ENCODE results near the gene KRTAP17-1.

The KRTAP17-1 gene

GRCh38 chr17:41301204-41301790, 14.2 kb downstream of the KRTAP17-1 start:
- Histone ChIP-seq H4K8ac (ENCODE audit: low read length) (no peak overlapping the region), H3K9ac (ENCODE audit: low read length) (no peak overlapping the region), H3K27ac (ENCODE audit: low read length, poor library complexity, severe bottlenecking) (no peak overlapping the region), H2BK15ac (ENCODE audit: low read depth, poor library complexity, severe bottlenecking) (no peak overlapping the region), H2AK5ac (ENCODE audit: low read length, severe bottlenecking) (no peak overlapping the region), H3K79me1 (replicated peaks; ENCODE audit: low read length, poor library complexity, severe bottlenecking) (no peaks in the 10 kb centered on the region), H3K4me2 (ENCODE audit: low read length, poor library complexity, severe bottlenecking) (no peak overlapping the region), H2BK12ac (ENCODE audit: low read length in 2 of 2) (no peak overlapping the region), H2AFZ (ENCODE audit: low read depth, low read length) (no peak overlapping the region), H3K9me3 (ENCODE audit: control insufficient read depth, low read length) (no peaks in the 10 kb centered on the region), H4K91ac (ENCODE audit: low read length) (no peak overlapping the region), H3K36me3 (ENCODE audit: control insufficient read depth in 1 of 2, insufficient read depth in 2 of 2, low read depth in 1 of 2, low read length in 2 of 2) (no peaks in the 10 kb centered on the region), H3K4me3 (ENCODE audit: insufficient read depth in 1 of 2, low read depth in 1 of 2, low read length in 2 of 2) (no peak overlapping the region), H3K23ac (ENCODE audit: low read length in 2 of 2) (no peak overlapping the region), H2BK5ac (ENCODE audit: low read depth, low read length, poor library complexity, severe bottlenecking) (no peak overlapping the region), H3K4me1 (ENCODE audit: control insufficient read depth, insufficient read depth, low read depth, low read length) (no peaks in the 10 kb centered on the region), H3K4ac (ENCODE audit: low read depth in 1 of 2, low read length in 2 of 2) (no peak overlapping the region), H3K14ac (ENCODE audit: low read length in 2 of 2) (no peak overlapping the region), H2BK120ac (ENCODE audit: low read depth, low read length) (no peak overlapping the region), H3K27me3 (ENCODE audit: control insufficient read depth in 1 of 2, insufficient read depth in 1 of 2, low read length in 2 of 2) (peaks cover 0 to 4% of the 10 kb centered on the region in 2 experiments), H3K18ac (ENCODE audit: low read depth in 1 of 2, low read length in 2 of 2) (no peak overlapping the region)
- WGBS: 74% methylated on average over 5 of the region's 5 CpGs
- DNase-seq: no peak

GRCh38 chr17:41298458-41299135, 16.9 kb downstream of the KRTAP17-1 start:
- no peak overlapping the region for H2AK5ac ChIP-seq (ENCODE audit: low read length, severe bottlenecking)
- H3K23ac ChIP-seq (ENCODE audit: low read length in 2 of 2): no peak overlapping the region
- H4K91ac ChIP-seq (ENCODE audit: low read length): no peak overlapping the region
- no peak overlapping the region for H4K8ac ChIP-seq (ENCODE audit: low read length)
- H3K27ac ChIP-seq (ENCODE audit: low read length, poor library complexity, severe bottlenecking): no peak overlapping the region
- no peak overlapping the region for H3K4me2 ChIP-seq (ENCODE audit: low read length, poor library complexity, severe bottlenecking)
- H3K79me1 ChIP-seq (replicated peaks; ENCODE audit: low read length, poor library complexity, severe bottlenecking): no peaks in the 10 kb centered on the region
- no peaks in the 10 kb centered on the region for H3K27me3 ChIP-seq (ENCODE audit: control insufficient read depth in 1 of 2, insufficient read depth in 1 of 2, low read length in 2 of 2)
- H2AFZ ChIP-seq (ENCODE audit: low read depth, low read length): no peak overlapping the region
- no peak overlapping the region for H2BK5ac ChIP-seq (ENCODE audit: low read depth, low read length, poor library complexity, severe bottlenecking)
- no peak overlapping the region for H2BK120ac ChIP-seq (ENCODE audit: low read depth, low read length)
- H3K4ac ChIP-seq (ENCODE audit: low read depth in 1 of 2, low read length in 2 of 2): no peak overlapping the region
- no peak overlapping the region for H2BK12ac ChIP-seq (ENCODE audit: low read length in 2 of 2)
- WGBS: 78% methylated on average over 15 of the region's 20 CpGs
- no peaks in the 10 kb centered on the region for H3K4me1 ChIP-seq (ENCODE audit: control insufficient read depth, insufficient read depth, low read depth, low read length)
- H3K9me3 ChIP-seq (ENCODE audit: control insufficient read depth, low read length): no peaks in the 10 kb centered on the region
- no peak overlapping the region for H3K9ac ChIP-seq (ENCODE audit: low read length)
- no peak for DNase-seq
- H2BK15ac ChIP-seq (ENCODE audit: low read depth, poor library complexity, severe bottlenecking): no peak overlapping the region
- H3K14ac ChIP-seq (ENCODE audit: low read length in 2 of 2): no peak overlapping the region
- no peak overlapping the region for H3K4me3 ChIP-seq (ENCODE audit: insufficient read depth in 1 of 2, low read depth in 1 of 2, low read length in 2 of 2)
- H3K18ac ChIP-seq (ENCODE audit: low read depth in 1 of 2, low read length in 2 of 2): no peak overlapping the region
- H3K36me3 ChIP-seq (ENCODE audit: control insufficient read depth in 1 of 2, insufficient read depth in 2 of 2, low read depth in 1 of 2, low read length in 2 of 2): no peaks in the 10 kb centered on the region

GRCh38 chr17:41296846-41297245, 18.7 kb downstream of the KRTAP17-1 start:
- Histone ChIP-seq H3K9ac (ENCODE audit: low read length) (no peak overlapping the region), H3K4me2 (ENCODE audit: low read length, poor library complexity, severe bottlenecking) (no peak overlapping the region), H3K23ac (ENCODE audit: low read length in 2 of 2) (no peak overlapping the region), H3K36me3 (ENCODE audit: control insufficient read depth in 1 of 2, insufficient read depth in 2 of 2, low read depth in 1 of 2, low read length in 2 of 2) (no peaks in the 10 kb centered on the region), H4K91ac (ENCODE audit: low read length) (no peak overlapping the region), H2BK12ac (ENCODE audit: low read length in 2 of 2) (no peak overlapping the region), H3K27ac (ENCODE audit: low read length, poor library complexity, severe bottlenecking) (no peak overlapping the region), H3K4me1 (ENCODE audit: control insufficient read depth, insufficient read depth, low read depth, low read length) (no peaks in the 10 kb centered on the region), H2BK5ac (ENCODE audit: low read depth, low read length, poor library complexity, severe bottlenecking) (no peak overlapping the region), H4K8ac (ENCODE audit: low read length) (no peak overlapping the region), H3K4me3 (ENCODE audit: insufficient read depth in 1 of 2, low read depth in 1 of 2, low read length in 2 of 2) (no peak overlapping the region), H3K18ac (ENCODE audit: low read depth in 1 of 2, low read length in 2 of 2) (no peak overlapping the region), H3K14ac (ENCODE audit: low read length in 2 of 2) (no peak overlapping the region), H2AFZ (ENCODE audit: low read depth, low read length) (no peak overlapping the region), H2BK120ac (ENCODE audit: low read depth, low read length) (no peak overlapping the region), H3K27me3 (ENCODE audit: control insufficient read depth in 1 of 2, insufficient read depth in 1 of 2, low read length in 2 of 2) (no peaks in the 10 kb centered on the region), H2AK5ac (ENCODE audit: low read length, severe bottlenecking) (no peak overlapping the region), H3K4ac (ENCODE audit: low read depth in 1 of 2, low read length in 2 of 2) (no peak overlapping the region), H3K9me3 (ENCODE audit: control insufficient read depth, low read length) (no peaks in the 10 kb centered on the region), H2BK15ac (ENCODE audit: low read depth, poor library complexity, severe bottlenecking) (no peak overlapping the region), H3K79me1 (replicated peaks; ENCODE audit: low read length, poor library complexity, severe bottlenecking) (no peaks in the 10 kb centered on the region)
- no peak for DNase-seq
- 100% methylated on average over 1 of the region's 1 CpG for WGBS

- WGBS: 79% methylated on average over 1 of the region's 1 CpG
- no peak overlapping the region for H3K4ac ChIP-seq (ENCODE audit: low read depth in 1 of 2, low read length in 2 of 2)
- no peaks in the 10 kb centered on the region for H3K36me3 ChIP-seq (ENCODE audit: control insufficient read depth in 1 of 2, insufficient read depth in 2 of 2, low read depth in 1 of 2, low read length in 2 of 2)
- H3K79me1 ChIP-seq (replicated peaks; ENCODE audit: low read length, poor library complexity, severe bottlenecking): no peaks in the 10 kb centered on the region
- no peak overlapping the region for H3K4me3 ChIP-seq (ENCODE audit: insufficient read depth in 1 of 2, low read depth in 1 of 2, low read length in 2 of 2)
- H2BK12ac ChIP-seq (ENCODE audit: low read length in 2 of 2): no peak overlapping the region
- H3K9me3 ChIP-seq (ENCODE audit: control insufficient read depth, low read length): no peaks in the 10 kb centered on the region
- H3K4me1 ChIP-seq (ENCODE audit: control insufficient read depth, insufficient read depth, low read depth, low read length): no peaks in the 10 kb centered on the region
- no peaks in the 10 kb centered on the region for H3K27me3 ChIP-seq (ENCODE audit: control insufficient read depth in 1 of 2, insufficient read depth in 1 of 2, low read length in 2 of 2)
- H4K91ac ChIP-seq (ENCODE audit: low read length): no peak overlapping the region
- no peak overlapping the region for H3K14ac ChIP-seq (ENCODE audit: low read length in 2 of 2)
- H2BK5ac ChIP-seq (ENCODE audit: low read depth, low read length, poor library complexity, severe bottlenecking): no peak overlapping the region
- H4K8ac ChIP-seq (ENCODE audit: low read length): no peak overlapping the region
- no peak overlapping the region for H3K27ac ChIP-seq (ENCODE audit: low read length, poor library complexity, severe bottlenecking)
- H3K9ac ChIP-seq (ENCODE audit: low read length): no peak overlapping the region
- H2AK5ac ChIP-seq (ENCODE audit: low read length, severe bottlenecking): no peak overlapping the region
- H2AFZ ChIP-seq (ENCODE audit: low read depth, low read length): no peak overlapping the region
- H3K23ac ChIP-seq (ENCODE audit: low read length in 2 of 2): no peak overlapping the region
- no peak overlapping the region for H3K4me2 ChIP-seq (ENCODE audit: low read length, poor library complexity, severe bottlenecking)
- H2BK15ac ChIP-seq (ENCODE audit: low read depth, poor library complexity, severe bottlenecking): no peak overlapping the region
- H2BK120ac ChIP-seq (ENCODE audit: low read depth, low read length): no peak overlapping the region
- DNase-seq: no peak
- no peak overlapping the region for H3K18ac ChIP-seq (ENCODE audit: low read depth in 1 of 2, low read length in 2 of 2)
Observed at GRCh38 chr17:41294016-41294415, 21.5 kb downstream of the KRTAP17-1 start.

Measured in mesenchymal stem cell (in vitro differentiated cells and primary cell).